K562 (cell line): Measurements from ENCODE around the gene NNAT. TPM values are rescaled to one million over a fixed set of nuclear protein-coding genes. Genes with fewer than 3 reads are reported as not detected.

Experiments
- ATAC-seq: fragments of 200-7000 bp; cut with Tn5 transposase; 3 replicates; pipeline ENCODE4 v1.9.1; 2020; ENCODE audit warnings: moderate library complexity
- BruUV-seq: library from RNA; stranded (reverse); fragments of 400-500 nt; replicated peaks from 2 replicates; lab custom pipeline; 2021; lab: Mats Ljungman, UMichigan
- CTCF ChIA-PET: fragments of 300-600 bp; formaldehyde crosslinking; extraction: SDS; loops from one replicate; lab custom pipeline; 2021; ENCODE audit warnings: low intra/inter-chr PET ratio; lab: Yijun Ruan, JAX
- POLR2A ChIA-PET: fragments of 300-600, 350-650 bp; sonication (Branson Sonifier 250); formaldehyde crosslinking; extraction: SDS; loops from one replicate; lab custom pipeline; 2021; ENCODE audit warnings: antibody characterized with exemption, inconsistent platforms; lab: Yijun Ruan, JAX
- DNase-seq, 4 experiments: peaks; one replicate each; pipeline versions ENCODE4 v3.0.0 to v3.0.0-alpha.2; 2011 to 2018; ENCODE audit warnings: low spot score in 3 of 4, mixed read lengths in 3 of 4; ENCODE audit errors: extremely low read depth in 1 of 4
- FAIRE-seq: peaks from 2 replicates; lab custom pipeline; 2011; peaks lifted over from hg19 to GRCh38; lab: Jason Lieb, UNC
- H2AFZ ChIP-seq: 2 replicates; pipeline ENCODE4 v1.6.0; 2011; ENCODE audit warnings: low read depth, low read length, control low read depth, inconsistent platforms
- H3K27ac ChIP-seq: fragments of 200-600 bp; 3 replicates; pipeline ENCODE4 v1.8.0; 2011; ENCODE audit warnings: low read depth, mild to moderate bottlenecking, control low read depth, inconsistent platforms, low read length, moderate library complexity, mixed read lengths; ENCODE audit errors: extremely low read depth
- H3K27me3 ChIP-seq, 2 experiments: fragments of 300-600 bp in 1 of 2; 2 replicates in 1 of 2; 3 replicates in 1 of 2; pipeline versions ENCODE4 v1.6.0 to v1.8.0; 2011; ENCODE audit warnings: inconsistent platforms in 2 of 2, low read length in 2 of 2, mild to moderate bottlenecking in 1 of 2, mixed read lengths in 1 of 2, moderate library complexity in 1 of 2; ENCODE audit not compliant: control insufficient read depth in 2 of 2, insufficient read depth in 2 of 2
- H3K36me3 ChIP-seq: fragments of 300-600 bp; 3 replicates; pipeline ENCODE4 v1.8.0; 2011; ENCODE audit warnings: mild to moderate bottlenecking, low read length, inconsistent platforms; ENCODE audit not compliant: control insufficient read depth, insufficient read depth
- H3K4me1 ChIP-seq, 2 experiments: fragments of 200-600 bp in 1 of 2; replicated peaks in 1 of 2; 2 replicates in 1 of 2; 3 replicates in 1 of 2; pipeline versions ENCODE4 v1.5.1 to v1.8.0; 2011; ENCODE audit warnings: inconsistent platforms in 2 of 2, low read length in 2 of 2, mild to moderate bottlenecking in 1 of 2, mixed read lengths in 1 of 2, moderate library complexity in 1 of 2; ENCODE audit not compliant: control insufficient read depth in 2 of 2, insufficient read depth in 2 of 2
- H3K4me2 ChIP-seq: 2 replicates; pipeline ENCODE4 v1.6.1; 2011; ENCODE audit warnings: low read length, control low read depth, inconsistent platforms, mixed read lengths; ENCODE audit not compliant: insufficient read depth
- H3K4me3 ChIP-seq: fragments of 200-600 bp; sonication (generic), shearing (Covaris generic); 2 replicates; pipeline ENCODE4 v1.5.1; 2016; ENCODE audit warnings: control low read depth, inconsistent platforms
- H3K79me2 ChIP-seq: fragments of 200-600 bp; 3 replicates; pipeline ENCODE4 v1.8.0; 2011; ENCODE audit warnings: low read length, inconsistent platforms; ENCODE audit not compliant: control insufficient read depth, insufficient read depth
- H3K9ac ChIP-seq, 2 experiments: 2 replicates each; pipeline versions ENCODE4 v1.6.0 to v1.6.1; 2011; ENCODE audit warnings: low read depth in 2 of 2, low read length in 2 of 2, control low read depth in 1 of 2, inconsistent platforms in 1 of 2, mild to moderate bottlenecking in 1 of 2, mixed read lengths in 1 of 2; ENCODE audit not compliant: insufficient read depth in 1 of 2
- H3K9me1 ChIP-seq: one replicate; pipeline ENCODE4 v1.6.0; 2011; ENCODE audit warnings: inconsistent platforms, mild to moderate bottlenecking, low read length, moderate library complexity; ENCODE audit not compliant: control insufficient read depth, insufficient read depth
- H3K9me3 ChIP-seq: replicated peaks from 2 replicates; pipeline ENCODE4 v1.5.1; 2011; ENCODE audit warnings: low read depth, low read length, inconsistent platforms; ENCODE audit not compliant: control insufficient read depth, insufficient read depth
- H4K20me1 ChIP-seq: replicated peaks from 2 replicates; pipeline ENCODE4 v1.6.1; 2011; ENCODE audit warnings: low read length, inconsistent platforms, mixed read lengths; ENCODE audit not compliant: control insufficient read depth, insufficient read depth
- ARHGAP35 ChIP-seq: fragments of 450-650 bp; IDR thresholded peaks from 2 replicates; pipeline ENCODE4 v1.6.1; 2018; ENCODE audit not compliant: partially characterized antibody
- ARID3B ChIP-seq: fragments of 250-450 bp; sonication (Bioruptor Pico); IDR thresholded peaks from 2 replicates; pipeline ENCODE4 v1.4.0; 2020; ENCODE audit warnings: borderline replicate concordance
- HES1 ChIP-seq: fragments of 450-650 bp; IDR thresholded peaks from 2 replicates; pipeline ENCODE4 v1.6.1; 2016; ENCODE audit warnings: low read depth, mild to moderate bottlenecking, moderate library complexity
- MCM3 ChIP-seq: fragments of 450-650 bp; IDR thresholded peaks from 2 replicates; pipeline ENCODE4 v1.6.1; 2016
- MTA1 ChIP-seq: fragments of 450-650 bp; IDR thresholded peaks from 2 replicates; pipeline ENCODE4 v1.6.1; 2017; ENCODE audit warnings: borderline replicate concordance
- RBM17 ChIP-seq: fragments of 200-400 bp; formaldehyde crosslinking; IDR thresholded peaks from 2 replicates; pipeline ENCODE4 v1.6.1; 2017; ENCODE audit warnings: low read depth, mild to moderate bottlenecking, low read length, borderline replicate concordance
- RFX7 ChIP-seq: fragments of 250-450 bp; sonication (Bioruptor Pico); IDR thresholded peaks from 2 replicates; pipeline ENCODE4 v1.5.1; 2021; ENCODE audit warnings: mild to moderate bottlenecking
- SUPT5H ChIP-seq: fragments of 450-650 bp; IDR thresholded peaks from 2 replicates; pipeline ENCODE4 v1.6.1; 2016
- TRIM28 ChIP-seq: fragments of 450-650 bp; IDR thresholded peaks from 2 replicates; pipeline ENCODE4 v1.6.1; 2017
- ZFPM2 ChIP-seq: fragments of 250-450 bp; sonication (Bioruptor Pico); IDR thresholded peaks from 2 replicates; pipeline ENCODE4 v1.5.1; 2022; ENCODE audit warnings: mild to moderate bottlenecking
- ZHX1 ChIP-seq: fragments of 150-350 bp; conservative IDR thresholded peaks from 2 replicates; pipeline ENCODE4 v1.6.1; 2014; ENCODE audit warnings: low read length
- ZNF589 ChIP-seq: fragments of 200-800 bp; sonication (Bioruptor generic); IDR thresholded peaks from 2 replicates; pipeline ENCODE4 v1.6.1; 2016; ENCODE audit warnings: low read depth, missing genetic modification characterization, missing compliant biosample characterization
- WGBS: fragments of 100-300 bp; shearing (Covaris generic); methylation state at CpG from one replicate; pipeline ENCODE4 v1.1.6; 2016; ENCODE audit warnings: low coverage, mixed read lengths; ENCODE audit not compliant: insufficient coverage; ENCODE audit errors: missing lambda C conversion rate; 5-methylcytosine and 5-hydroxymethylcytosine counted together
- in situ Hi-C: fragments of 300-500 bp; cut with MboI; formaldehyde crosslinking; loops from 4 replicates; pipeline ENCODE4 v1.15.0; 2018; ENCODE audit warnings: inconsistent platforms, mixed read lengths
- intact Hi-C: fragments of 100-400 bp; cut with micrococcal nuclease; formaldehyde crosslinking; loops from 2 replicates; pipeline ENCODE4 v1.14.2; 2022
- polyA plus RNA-seq, 8 experiments: library from polyadenylated mRNA; depleted of rRNA in 4 of 8; stranded (reverse) in 5 of 8; unstranded in 3 of 8; fragments of >200 nt; fragmentation: Nextera tagmentation in 2 of 8; fragmentation: Illumina TruSeq in 1 of 8; extraction: Ambion mirVana in 2 of 8; extraction: Trizol in 1 of 8; gene quantifications; 2 replicates each; pipeline versions ENCODE4 v1.2.1 to v1.2.3, GENCODE V29; 2011 to 2014; ENCODE audit warnings: inconsistent platforms in 1 of 8, missing spikeins in 1 of 8
- total RNA-seq, 7 experiments: library from RNA; depleted of rRNA in 6 of 7; stranded (reverse); fragments of >200 nt in 6 of 7; fragmentation: Illumina TruSeq in 2 of 7; extraction: Trizol in 2 of 7; gene quantifications; 2 replicates each; pipeline versions ENCODE4 v1.2.1 to v1.2.3, GENCODE V29; 2011 to 2021; ENCODE audit warnings: low replicate concordance in 1 of 7
- TF ChIP-seq, protein P1 (sequence below): fragments of 250-450 bp; sonication (Bioruptor Pico); IDR thresholded peaks from 2 replicates; pipeline ENCODE4 v1.5.0; 2021
- TF ChIP-seq, protein P2 (sequence below), 2 experiments: fragments of 450-650 bp in 1 of 2; sonication (generic) in 1 of 2; formaldehyde crosslinking; conservative IDR thresholded peaks; 2 replicates each; pipeline versions ENCODE4 v1.4.0 to v1.8.1; 2020 to 2022; ENCODE audit warnings: mild to moderate bottlenecking in 1 of 2, missing genetic modification reagents in 1 of 2
- TF ChIP-seq, protein P3 (sequence below), 2 experiments: fragments of 450-650 bp in 1 of 2; sonication (generic) in 1 of 2; formaldehyde crosslinking in 1 of 2; IDR thresholded peaks in 1 of 2; conservative IDR thresholded peaks in 1 of 2; 2 replicates each; pipeline versions ENCODE4 v1.6.1 to v1.8.1; 2016 to 2023; ENCODE audit warnings: mild to moderate bottlenecking in 2 of 2, moderate library complexity in 2 of 2, inconsistent platforms in 1 of 2, missing genetic modification reagents in 1 of 2

NNAT gene
- total and polyA plus RNA-seq, 9 of the 15 experiments (the other 6 are each of a cell fraction or from before 2014, with no cell fraction given), result 0.13 TPM; not detected in 8

- H3K4me1 ChIP-seq, result no peaks in the 10 kb centered on the region
- FAIRE-seq, result no peak
- no peak overlapping the region for H2AFZ ChIP-seq
- no peak for ATAC-seq
- H3K27me3 ChIP-seq, result peaks cover 0 to 21% of the 10 kb centered on the region in 2 experiments; a peak in 2 of 5 replicates
- BruUV-seq, result no TSS peak
- intact Hi-C loops (no loop called here), in situ Hi-C loops (no loop called here)
- H3K9me1 ChIP-seq, result no peaks in the 10 kb centered on the region
- H3K4me3 ChIP-seq, result no peak overlapping the region
- POLR2A ChIA-PET, result interaction anchor here (0.6 to 0.9 kb wide), 2 partner anchors 26 to 1268 kb away, joined by 3 to 5 read pairs; no protein-coding TSS in a partner anchor
- CTCF ChIA-PET, result no interaction called here
- 0% methylated on average over 2 of the region's 2 CpGs for WGBS
- no peaks in the 10 kb centered on the region for H3K36me3 ChIP-seq
- H3K27ac ChIP-seq, result no peak overlapping the region
- no peak for DNase-seq
- H3K79me2 ChIP-seq, result no peaks in the 10 kb centered on the region
- H3K4me2 ChIP-seq, result no peak overlapping the region
- no peak overlapping the region for H3K9ac ChIP-seq
- no peaks in the 10 kb centered on the region for H4K20me1 ChIP-seq
- H3K9me3 ChIP-seq, result no peaks in the 10 kb centered on the region
- TF ChIP-seq ARID3B (no peak), TRIM28 (no peak), MTA1 (no peak), ZFPM2 (no peak), MCM3 (no peak), HES1 (no peak), RBM17 (no peak), SUPT5H (no peak), ARHGAP35 (no peak), RFX7 (no peak), ZNF589 (CRISPR knock-in tag) (no peak), ZHX1 (no peak)
- TF ChIP-seq, protein P1, sequence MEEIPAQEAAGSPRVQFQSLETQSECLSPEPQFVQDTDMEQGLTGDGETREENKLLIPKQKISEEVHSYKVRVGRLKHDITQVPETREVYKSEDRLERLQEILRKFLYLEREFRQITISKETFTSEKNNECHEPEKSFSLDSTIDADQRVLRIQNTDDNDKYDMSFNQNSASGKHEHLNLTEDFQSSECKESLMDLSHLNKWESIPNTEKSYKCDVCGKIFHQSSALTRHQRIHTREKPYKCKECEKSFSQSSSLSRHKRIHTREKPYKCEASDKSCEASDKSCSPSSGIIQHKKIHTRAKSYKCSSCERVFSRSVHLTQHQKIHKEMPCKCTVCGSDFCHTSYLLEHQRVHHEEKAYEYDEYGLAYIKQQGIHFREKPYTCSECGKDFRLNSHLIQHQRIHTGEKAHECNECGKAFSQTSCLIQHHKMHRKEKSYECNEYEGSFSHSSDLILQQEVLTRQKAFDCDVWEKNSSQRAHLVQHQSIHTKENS (CRISPR knock-in tag), result no peak
- TF ChIP-seq, protein P2, sequence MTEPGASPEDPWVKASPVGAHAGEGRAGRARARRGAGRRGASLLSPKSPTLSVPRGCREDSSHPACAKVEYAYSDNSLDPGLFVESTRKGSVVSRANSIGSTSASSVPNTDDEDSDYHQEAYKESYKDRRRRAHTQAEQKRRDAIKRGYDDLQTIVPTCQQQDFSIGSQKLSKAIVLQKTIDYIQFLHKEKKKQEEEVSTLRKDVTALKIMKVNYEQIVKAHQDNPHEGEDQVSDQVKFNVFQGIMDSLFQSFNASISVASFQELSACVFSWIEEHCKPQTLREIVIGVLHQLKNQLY (CRISPR knock-in tag; conservative IDR thresholded peaks at IDR 0.05), result no peak
- TF ChIP-seq, protein P3, sequence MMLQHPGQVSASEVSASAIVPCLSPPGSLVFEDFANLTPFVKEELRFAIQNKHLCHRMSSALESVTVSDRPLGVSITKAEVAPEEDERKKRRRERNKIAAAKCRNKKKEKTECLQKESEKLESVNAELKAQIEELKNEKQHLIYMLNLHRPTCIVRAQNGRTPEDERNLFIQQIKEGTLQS (IDR thresholded peaks at IDR 0.05), result no peak
- TF ChIP-seq, protein P3 (CRISPR knock-in tag; conservative IDR thresholded peaks at IDR 0.05), result no peak
Observed at GRCh38 chr20:37492945-37493344, 28.1 kb upstream of the NNAT start.
